DND-41 (cell line): ENCODE results near the gene IL22RA1.

Source experiments
- EZH2 ChIP-seq: IDR thresholded peaks from 3 replicates; pipeline ENCODE4 v1.6.1; 2012; ENCODE audit warnings: borderline replicate concordance, low read depth, mild to moderate bottlenecking, moderate library complexity, low read length, inconsistent platforms; ENCODE audit not compliant: severe bottlenecking
- TF ChIP-seq, protein P1 (sequence below): IDR thresholded peaks from 2 replicates; pipeline ENCODE4 v1.5.1; 2012; ENCODE audit warnings: borderline replicate concordance, low read length, moderate library complexity, mild to moderate bottlenecking; ENCODE audit not compliant: poor library complexity, severe bottlenecking; ENCODE audit errors: extremely low read depth

DNA sequence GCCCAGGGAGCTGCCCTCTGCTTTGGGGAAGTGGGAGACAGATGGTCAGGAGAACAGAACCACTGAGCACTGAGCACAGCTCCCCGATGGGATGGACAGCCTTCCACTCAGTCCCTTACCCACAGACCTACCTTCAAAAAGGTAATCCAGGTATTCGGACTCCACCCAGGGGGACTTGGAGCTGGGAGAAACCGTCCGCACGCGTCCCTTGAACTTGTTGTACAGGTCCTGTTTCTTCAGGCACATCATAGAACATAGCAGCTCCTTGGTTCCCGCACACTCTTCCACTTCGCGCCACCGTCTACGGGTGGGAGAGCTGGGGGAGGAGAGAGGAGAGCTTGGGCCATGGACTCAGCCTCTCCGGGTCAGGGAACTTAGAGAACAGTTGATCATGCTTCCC lies 26.3 kb upstream of the IL22RA1 start:
- TF ChIP-seq, protein P1, sequence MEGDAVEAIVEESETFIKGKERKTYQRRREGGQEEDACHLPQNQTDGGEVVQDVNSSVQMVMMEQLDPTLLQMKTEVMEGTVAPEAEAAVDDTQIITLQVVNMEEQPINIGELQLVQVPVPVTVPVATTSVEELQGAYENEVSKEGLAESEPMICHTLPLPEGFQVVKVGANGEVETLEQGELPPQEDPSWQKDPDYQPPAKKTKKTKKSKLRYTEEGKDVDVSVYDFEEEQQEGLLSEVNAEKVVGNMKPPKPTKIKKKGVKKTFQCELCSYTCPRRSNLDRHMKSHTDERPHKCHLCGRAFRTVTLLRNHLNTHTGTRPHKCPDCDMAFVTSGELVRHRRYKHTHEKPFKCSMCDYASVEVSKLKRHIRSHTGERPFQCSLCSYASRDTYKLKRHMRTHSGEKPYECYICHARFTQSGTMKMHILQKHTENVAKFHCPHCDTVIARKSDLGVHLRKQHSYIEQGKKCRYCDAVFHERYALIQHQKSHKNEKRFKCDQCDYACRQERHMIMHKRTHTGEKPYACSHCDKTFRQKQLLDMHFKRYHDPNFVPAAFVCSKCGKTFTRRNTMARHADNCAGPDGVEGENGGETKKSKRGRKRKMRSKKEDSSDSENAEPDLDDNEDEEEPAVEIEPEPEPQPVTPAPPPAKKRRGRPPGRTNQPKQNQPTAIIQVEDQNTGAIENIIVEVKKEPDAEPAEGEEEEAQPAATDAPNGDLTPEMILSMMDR, result no peak
- no peak for TF ChIP-seq EZH2
